HG03139 (cell line): ENCODE results near the gene ZNF428.
"Not testable (repeated sequence)": the region's sequence is repeated elsewhere in the genome, so short reads cannot be mapped to it uniquely, and the experiment has no call there.

Experiments used
- ATAC-seq: cut with Tn5 transposase; IDR thresholded peaks from one replicate; pipeline ENCODE4 v1.9.1; 2021; ENCODE audit not compliant: unreplicated experiment

The ZNF428 gene

GRCh38 chr19:43620061-43621001, 902 bp upstream of the ZNF428 start:
- ATAC-seq = no peak

- ATAC-seq = peak; percentile 25
Observed at GRCh38 chr19:43618921-43619261, 538 bp downstream of the ZNF428 start.

DNA sequence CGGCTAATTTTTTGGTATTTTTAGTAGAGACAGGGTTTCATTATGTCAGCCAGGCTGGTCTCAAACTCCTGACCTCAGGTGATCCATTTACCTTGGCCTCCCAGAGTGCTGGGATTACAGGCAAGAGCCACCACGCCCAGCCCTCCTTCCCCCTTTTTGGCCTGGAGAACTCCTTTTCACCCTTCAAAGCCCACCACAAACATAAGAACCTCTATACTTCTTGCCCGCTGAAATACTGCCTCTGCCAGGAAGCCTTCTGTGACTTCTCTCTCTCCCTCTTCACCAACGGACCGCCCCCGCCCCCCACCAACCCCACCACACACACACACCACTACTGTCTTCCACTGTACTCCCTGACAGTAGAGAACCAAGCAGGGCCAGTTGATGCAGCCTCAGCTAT, 2.5 kb downstream of the ZNF428 start:
- no peak for ATAC-seq

DNA sequence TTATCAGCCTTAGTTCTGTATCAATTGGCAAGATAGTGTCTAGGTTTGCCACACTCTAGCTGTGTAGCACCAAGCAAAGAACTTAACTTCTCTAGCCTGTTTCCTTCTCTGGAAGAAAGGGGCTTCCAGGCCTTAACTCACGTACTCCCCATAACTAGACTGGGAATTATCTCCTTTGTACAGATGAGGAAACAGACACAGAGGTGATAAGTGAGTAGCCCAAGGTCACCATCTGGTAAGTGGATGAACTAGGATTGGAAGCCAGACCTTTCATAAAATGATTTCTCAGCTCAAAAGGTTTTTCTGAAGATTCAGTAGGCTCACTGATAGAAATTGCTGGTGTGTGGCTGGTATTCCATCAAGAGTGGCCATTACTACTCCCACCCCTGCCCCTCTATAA, 3.1 kb downstream of the ZNF428 start:
- no peak for ATAC-seq

DNA sequence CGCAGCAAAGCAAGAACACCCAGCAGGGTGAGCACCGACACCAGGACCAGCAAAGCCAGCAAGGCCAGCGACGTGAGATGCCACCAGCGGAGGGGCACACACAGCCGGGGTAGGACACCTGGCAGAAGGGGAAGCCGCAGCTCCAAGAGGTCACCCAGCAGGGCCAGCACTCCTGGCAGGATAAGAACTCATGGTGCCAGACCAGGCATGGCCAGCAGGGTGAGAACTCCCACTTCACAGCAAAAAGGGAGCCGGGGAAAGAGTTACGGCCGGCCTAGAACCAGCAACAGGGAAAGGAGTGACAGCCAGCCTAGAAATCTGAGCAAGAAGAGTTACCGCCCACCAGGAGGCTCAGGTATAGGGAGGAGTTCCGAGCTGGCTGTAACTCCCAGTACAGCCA, 7.1 kb downstream of the ZNF428 start:
- ATAC-seq = no peak

GRCh38 chr19:43611788-43612187, 7.6 kb downstream of the ZNF428 start, which contains the start of gene SRRM5:
TSS of gene SRRM5 (plus strand) at chr19:43612088. CDS start at chr19:43612122, 34 bp downstream.
- ATAC-seq = no peak

DNA sequence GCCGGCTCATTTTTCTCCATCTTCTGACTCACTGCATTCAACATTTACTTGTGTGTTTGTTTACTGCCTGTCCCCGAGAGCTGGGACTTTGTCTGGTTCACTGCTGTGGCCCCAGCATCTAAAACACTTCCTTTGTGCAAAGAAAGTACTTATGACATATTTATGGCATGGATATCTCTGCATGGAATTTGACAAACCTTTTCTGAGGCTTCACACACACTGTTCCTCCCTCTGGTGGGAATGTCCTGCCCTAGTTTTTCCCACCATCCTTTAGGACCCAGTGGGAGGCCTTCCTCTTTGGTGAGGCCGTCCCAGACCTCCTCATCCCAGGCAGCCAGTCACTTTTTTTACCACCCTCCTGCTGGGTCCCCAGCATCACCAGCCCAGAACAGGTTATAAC, 8.9 kb downstream of the ZNF428 start:
- no peak for ATAC-seq

- no peak for ATAC-seq
Observed at GRCh38 chr19:43609872-43610271, 9.6 kb downstream of the ZNF428 start.

DNA sequence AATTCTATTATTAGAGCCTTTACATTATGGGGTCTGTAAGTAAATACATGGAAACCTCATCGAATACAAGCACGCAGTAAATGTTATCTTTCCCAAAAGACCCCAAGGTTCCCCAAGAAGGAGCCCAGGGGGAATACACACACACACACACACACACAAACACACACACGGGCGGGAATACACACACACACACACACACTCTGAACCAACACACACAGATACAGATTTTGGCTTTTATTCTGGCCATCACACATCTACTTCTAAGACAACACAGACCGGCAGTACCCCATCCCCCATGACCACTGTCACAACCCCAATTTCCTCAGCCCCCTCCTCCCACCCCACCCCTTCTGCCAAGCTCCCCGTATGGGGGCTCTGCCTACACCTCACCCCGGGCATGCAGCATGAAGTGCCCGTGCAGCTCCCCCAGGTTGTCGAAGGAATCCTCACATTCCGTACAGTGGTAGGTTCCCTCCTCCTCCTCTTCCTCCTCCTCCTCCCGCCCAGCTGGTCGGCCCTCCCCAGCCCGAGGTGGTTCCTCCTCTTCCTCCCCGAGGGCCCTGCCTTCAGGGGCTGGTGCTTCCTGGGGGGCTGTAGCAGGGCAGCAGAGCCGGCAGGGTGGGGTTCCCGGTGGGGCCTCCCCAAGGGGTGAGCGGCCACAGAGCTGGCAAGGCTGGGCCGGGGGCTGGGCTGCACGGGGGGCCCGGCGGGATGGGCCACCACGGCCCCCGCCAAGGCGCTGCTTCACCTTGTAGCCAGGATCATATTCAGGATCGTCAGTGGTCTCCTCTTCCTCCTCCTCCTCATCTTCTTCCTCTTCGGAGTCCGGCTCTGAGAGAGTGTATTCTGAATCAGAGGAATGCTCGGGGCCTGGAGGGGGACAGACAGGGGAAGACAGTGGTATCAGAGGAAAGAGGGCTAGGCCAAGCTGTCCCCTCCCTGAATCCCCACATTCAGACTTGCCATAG, 11.9 kb downstream of the ZNF428 start:
- no peak for ATAC-seq

GRCh38 chr19:43606569-43607229, 12.7 kb downstream of the ZNF428 start:
- no peak for ATAC-seq

GRCh38 chr19:43605875-43606568, 13.4 kb downstream of the ZNF428 start:
- no peak for ATAC-seq

DNA sequence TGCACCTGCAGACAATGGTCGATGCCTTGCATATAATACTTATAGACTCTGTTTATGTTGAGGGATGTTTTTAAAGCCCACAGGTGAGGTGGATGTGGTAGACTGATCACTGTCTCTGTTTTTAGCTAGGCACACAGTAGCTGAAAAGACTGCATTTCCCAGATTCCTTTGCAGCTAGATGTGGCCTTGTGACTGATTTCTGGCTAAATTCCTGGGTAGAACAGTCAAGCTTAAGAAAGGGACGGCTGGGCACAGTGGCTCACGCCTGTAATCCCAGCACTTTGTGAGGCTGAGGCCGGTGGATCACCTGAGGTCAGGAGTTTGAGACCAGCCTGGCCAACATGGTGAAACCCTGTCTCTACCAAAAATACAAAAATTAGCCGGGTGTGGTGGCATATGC, 19.1 kb downstream of the ZNF428 start:
- not testable (repeated sequence) for ATAC-seq

DNA sequence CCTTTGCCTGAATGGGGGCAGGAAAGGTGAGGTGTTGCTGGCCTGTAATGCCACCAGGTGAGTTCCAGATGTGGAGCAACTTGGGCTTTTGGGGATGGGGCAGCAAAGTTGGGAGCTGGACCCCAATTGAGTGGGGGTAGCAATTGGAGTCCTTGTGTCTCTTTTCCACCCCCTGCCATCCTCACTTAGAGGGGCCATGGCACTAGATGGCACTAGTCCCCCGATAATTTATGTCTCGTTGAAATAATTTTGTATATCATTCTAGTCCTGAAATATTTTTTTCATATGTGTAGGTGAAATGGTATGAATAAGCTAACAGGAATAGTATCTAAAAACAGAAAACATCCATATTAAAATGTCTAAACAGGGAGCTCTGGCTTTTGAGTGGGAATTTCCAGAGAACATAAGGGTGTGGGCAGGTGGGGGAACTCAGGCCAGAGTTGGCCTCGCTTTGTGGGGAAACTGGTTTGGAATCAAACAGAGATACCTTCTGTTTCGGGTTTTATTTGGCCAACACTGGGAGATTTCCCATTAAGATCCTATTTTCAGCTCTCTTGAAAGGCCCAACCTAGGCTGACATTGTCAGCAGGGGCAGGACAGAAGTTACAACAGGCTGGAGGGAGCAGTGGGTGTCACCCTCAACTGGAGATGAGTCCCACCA, 19.7 kb downstream of the ZNF428 start:
- no peak for ATAC-seq

DNA sequence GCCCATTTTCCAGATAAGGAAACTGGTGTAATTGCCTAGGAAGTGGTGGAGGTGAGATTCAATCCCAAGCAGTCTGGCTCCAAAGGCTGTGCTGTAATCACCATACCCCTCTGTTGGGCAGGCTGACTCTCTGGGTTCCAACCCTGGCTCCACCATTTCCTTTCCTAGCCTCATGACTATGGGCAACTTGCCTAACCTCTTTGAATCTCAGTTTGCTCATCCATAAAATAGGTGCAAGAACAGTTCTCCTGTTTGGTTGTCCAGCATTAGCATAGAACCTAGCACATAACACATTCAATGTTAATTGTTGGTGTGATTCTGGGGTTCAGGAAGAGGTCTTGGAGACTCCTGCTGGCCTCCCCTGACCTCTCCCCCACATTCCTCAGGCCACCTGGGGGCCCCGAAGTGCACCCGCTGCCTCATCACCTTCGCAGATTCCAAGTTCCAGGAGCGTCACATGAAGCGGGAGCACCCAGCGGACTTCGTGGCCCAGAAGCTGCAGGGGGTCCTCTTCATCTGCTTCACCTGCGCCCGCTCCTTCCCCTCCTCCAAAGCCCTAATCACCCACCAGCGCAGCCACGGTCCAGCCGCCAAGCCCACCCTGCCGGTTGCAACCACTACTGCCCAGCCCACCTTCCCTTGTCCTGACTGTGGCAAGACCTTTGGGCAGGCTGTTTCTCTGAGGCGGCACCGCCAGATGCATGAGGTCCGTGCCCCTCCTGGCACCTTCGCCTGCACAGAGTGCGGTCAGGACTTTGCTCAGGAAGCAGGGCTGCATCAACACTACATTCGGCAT, 20.8 kb downstream of the ZNF428 start:
- no peak for ATAC-seq

- ATAC-seq = no peak
Observed at GRCh38 chr19:43597876-43598275, 21.6 kb downstream of the ZNF428 start.

GRCh38 chr19:43596842-43597461, 22.5 kb downstream of the ZNF428 start:
- ATAC-seq = no peak

GRCh38 chr19:43595999-43596841, 23.2 kb downstream of the ZNF428 start, which contains the start of the genes IRGQ and ZNF576:
TSS of gene IRGQ (minus strand) at chr19:43596134. CDS start at chr19:43595338, 796 bp downstream.
TSS of gene ZNF576 (plus strand) at chr19:43596595. CDS start at chr19:43597109, 514 bp downstream.
- ATAC-seq = peak; percentile 78

DNA sequence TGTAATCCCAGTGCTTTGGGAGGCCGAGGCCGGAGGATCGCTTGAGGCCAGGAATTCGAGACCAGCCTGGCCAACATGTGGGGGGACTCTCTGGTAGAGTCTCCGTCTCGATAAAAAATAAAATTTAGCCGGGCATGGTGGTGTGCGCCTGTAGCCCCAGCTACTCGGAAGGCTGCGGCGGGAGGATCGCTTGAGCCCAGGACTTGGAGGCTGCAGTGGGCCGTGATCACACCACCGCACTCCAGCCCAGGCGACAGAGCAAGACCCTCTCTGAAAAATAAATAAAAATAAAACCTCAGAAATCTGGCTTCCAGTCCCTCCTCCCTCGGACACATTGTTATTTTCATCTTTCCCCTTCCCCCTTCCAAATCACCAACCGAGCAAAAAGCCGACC, 23.8 kb downstream of the ZNF428 start:
- ATAC-seq = no peak
